GM18868 (cell line): ENCODE data around the gene GARS1.
A peak's percentile ranks its signal among the peaks of the same experiment; 100 is the strongest.
"Not testable (repeated sequence)": the region's sequence is repeated elsewhere in the genome, so short reads cannot be mapped to it uniquely, and the experiment has no call there.

ENCODE experiments used
- ATAC-seq: cut with Tn5 transposase; IDR thresholded peaks from one replicate; pipeline ENCODE4 v1.9.1; 2021; ENCODE audit warnings: mild to moderate bottlenecking, moderate library complexity; ENCODE audit not compliant: unreplicated experiment

The GARS1 gene

GRCh38 chr7:30618080-30618676, 23.5 kb downstream of the GARS1 start:
- ATAC-seq, result no peak

GRCh38 chr7:30618961-30619360, 24.3 kb downstream of the GARS1 start:
- ATAC-seq, result no peak

- no peak for ATAC-seq
Observed at GRCh38 chr7:30625283-30625682, 30.6 kb downstream of the GARS1 start.

- no peak for ATAC-seq
Observed at GRCh38 chr7:30627026-30627425, 32.3 kb downstream of the GARS1 start.

DNA sequence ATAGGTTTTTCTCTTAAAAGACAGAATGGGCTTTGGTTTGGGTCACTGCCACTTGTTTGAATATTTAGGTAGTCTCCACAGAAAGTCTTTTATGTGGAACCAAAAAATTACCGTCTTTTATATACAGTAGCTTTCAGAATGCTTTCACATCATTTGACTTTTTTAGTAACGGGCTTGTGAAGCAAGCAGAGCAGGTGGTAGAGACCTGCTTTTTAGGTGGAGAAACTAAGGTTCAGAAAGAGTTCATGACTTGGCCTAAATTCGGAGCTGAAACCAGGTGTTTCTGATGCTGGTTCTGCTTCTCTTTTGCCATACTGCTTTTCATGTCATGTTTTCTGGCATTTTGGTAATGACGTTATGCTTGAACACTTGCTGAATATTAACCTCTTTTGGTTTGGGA, 36.3 kb downstream of the GARS1 start:
- peak; percentile 65 for ATAC-seq

GRCh38 chr7:30633223-30633622, 38.5 kb downstream of the GARS1 start:
- no peak for ATAC-seq

DNA sequence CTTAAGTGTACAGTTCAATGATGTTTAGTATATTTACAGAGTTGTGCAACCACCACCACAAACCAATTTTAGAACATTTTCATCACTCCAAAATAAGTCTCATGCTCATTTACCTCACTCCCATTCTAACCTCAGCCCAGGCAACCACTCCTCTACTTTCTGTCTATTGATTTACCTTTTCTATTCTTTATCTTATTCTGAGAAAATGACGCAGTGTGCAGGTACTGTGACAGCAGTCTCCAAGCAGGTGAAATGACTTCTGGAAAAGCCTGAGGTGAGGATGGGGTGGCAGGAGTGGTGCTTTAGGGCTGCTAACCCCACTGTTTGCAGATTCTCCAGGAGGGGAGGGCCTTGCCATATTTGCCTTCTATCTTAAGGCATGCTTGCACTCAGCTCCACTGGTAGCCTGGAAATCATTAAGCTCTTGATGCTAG, 39.5 kb downstream of the GARS1 start:
- ATAC-seq, result peak; percentile 34

DNA sequence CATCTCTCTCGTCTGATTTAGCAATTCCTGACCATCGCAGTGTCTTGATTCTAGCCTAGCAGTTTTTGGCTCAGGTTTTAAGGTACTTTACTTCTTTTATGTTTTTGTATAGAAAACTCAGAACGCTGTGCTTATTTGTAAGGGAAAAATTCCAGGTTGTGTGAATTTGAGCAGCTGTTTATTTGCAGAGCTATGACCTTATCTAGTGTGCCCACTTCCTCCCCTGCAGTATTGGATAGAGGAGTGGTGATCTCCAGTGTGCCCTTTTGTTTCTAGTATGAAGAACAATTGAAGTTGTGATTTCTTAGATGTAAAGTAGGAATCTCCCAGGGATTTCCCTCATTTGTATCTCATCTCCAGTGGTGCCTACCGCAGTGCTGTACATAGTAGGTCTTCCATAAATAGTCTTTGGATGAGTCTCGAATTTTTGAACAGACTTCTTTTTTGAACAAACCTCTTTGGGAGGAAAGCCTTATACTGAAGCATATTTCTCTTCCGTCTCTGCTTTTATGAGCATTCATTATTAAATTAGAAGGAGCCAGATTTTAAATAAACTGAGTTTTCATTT, 40.0 kb downstream of the GARS1 start:
- ATAC-seq, result no peak

DNA sequence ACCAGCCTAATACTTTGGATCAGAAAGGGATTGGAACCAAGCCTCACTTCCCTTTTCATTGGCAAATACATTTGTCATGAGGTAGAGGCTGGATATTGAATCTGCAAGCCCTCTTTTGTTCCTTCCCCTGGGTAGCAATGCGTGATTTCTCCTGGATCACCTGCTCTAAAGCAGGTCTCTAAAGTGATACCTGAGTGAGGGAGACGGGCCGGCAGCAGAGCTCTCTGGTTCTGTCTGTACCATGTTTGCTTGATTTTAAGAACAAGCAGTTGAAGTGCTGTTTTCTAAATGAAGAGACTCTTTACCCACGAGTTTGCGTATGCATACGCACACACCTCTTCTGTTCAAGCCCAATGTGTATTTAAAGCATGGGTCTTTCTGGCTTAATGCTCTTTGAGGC, 41.1 kb downstream of the GARS1 start:
- no peak for ATAC-seq

DNA sequence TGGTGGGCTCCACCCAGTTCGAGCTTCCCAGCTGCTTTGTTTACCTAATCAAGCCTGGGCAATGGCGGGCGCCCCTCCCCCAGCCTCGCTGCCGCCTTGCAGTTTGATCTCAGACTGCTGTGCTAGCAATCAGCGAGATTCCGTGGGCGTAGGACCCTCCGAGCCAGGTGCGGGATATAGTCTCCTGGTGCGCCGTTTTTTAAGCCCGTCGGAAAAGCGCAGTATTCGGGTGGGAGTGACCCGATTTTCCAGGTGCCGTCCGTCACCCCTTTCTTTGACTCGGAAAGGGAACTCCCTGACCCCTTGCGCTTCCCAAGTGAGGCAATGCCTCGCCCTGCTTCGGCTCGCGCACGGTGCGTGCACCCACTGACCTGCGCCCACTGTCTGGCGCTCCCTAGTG, 47.6 kb downstream of the GARS1 start:
- ATAC-seq, result not testable (repeated sequence)

DNA sequence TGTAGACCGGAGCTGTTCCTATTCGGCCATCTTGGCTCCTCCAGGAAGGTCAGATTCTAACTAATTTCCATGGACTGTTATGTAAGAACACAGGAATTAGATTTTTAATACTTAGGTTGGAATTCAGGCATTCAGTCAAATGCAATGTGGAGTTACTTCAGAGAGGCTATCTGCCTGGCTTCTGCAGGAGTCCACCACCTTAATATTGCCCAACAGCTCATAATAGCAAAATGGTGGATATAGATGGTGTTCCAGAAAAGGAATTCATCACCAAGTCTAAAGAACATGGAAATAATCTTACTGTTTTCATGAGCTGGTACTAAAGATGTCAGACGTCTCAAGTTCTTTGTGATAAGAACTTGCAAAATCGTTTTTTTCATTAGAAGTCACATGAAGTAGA, 48.1 kb downstream of the GARS1 start:
- no peak for ATAC-seq

DNA sequence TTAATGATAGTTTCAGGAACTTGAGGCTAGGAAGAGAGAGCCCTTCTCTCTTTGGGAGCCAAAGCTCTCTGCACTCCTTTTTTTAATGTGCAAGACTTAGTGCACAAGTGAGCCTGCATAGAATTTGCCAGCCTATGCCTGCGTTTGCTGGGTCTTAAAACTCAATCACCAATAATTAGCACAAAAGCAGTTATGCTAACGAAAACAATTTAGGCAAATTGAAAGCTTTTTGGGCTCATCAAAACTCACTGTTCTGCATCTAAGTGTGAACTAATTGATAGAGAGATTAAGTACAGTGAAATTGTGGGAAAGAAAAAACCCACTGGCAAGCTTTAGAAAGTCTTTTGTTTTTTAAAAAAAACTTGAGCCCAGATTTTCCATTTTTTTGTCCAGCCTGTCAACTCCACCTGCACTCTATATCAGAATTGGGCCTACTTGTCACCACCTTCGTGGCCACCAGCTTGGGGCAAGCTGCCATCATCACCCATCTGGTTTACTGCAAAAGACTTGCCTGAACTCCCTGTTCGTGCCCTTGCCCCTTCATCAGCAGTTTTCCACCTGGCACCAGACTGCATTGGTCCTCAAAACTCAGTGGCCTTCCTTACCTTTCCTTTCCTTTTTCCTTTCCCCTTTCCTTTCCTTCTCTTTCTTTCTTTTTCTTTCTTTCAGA, 49.7 kb downstream of the GARS1 start:
- no peak for ATAC-seq

DNA sequence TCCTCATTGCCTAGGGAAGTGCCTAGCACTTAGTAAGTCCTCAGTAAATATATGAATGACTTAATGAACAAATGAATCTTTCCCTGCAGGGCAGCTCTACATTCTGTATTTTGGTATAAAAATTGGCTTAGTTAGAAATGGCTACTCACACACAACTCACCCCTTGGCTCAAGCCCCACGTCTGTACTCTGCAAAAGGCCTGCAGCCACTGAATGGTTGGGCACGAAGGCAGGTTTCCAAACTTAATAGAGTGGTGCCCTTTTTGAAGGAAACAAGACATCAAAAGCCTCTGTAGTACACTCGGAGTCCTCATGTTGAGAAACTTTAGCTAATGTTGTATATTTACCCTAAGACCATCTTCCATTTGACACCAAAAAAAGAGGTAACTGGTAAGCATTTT, 51.0 kb downstream of the GARS1 start:
- ATAC-seq, result no peak

DNA sequence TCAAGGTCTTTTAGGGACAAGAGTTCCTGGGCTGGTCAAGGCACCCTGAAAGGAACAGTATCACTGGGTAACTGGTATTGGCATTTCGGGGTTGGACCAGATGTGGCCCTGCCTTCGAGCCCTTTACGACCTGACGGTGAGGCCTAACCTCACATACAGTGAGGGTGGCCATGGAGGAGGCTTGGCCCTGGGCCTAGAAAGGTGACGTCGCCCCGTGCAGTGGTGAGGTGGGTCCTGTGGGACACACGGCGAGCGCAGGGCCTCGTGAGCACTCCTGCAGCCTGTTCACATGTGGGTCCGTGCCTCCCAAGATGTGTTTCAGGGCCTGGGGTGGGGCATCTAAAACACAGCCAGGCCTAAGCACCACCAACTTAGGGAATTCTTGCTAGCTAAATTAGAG, 51.5 kb downstream of the GARS1 start:
- ATAC-seq, result no peak

- ATAC-seq, result no peak
Observed at GRCh38 chr7:30647589-30648364, 53.1 kb downstream of the GARS1 start.

DNA sequence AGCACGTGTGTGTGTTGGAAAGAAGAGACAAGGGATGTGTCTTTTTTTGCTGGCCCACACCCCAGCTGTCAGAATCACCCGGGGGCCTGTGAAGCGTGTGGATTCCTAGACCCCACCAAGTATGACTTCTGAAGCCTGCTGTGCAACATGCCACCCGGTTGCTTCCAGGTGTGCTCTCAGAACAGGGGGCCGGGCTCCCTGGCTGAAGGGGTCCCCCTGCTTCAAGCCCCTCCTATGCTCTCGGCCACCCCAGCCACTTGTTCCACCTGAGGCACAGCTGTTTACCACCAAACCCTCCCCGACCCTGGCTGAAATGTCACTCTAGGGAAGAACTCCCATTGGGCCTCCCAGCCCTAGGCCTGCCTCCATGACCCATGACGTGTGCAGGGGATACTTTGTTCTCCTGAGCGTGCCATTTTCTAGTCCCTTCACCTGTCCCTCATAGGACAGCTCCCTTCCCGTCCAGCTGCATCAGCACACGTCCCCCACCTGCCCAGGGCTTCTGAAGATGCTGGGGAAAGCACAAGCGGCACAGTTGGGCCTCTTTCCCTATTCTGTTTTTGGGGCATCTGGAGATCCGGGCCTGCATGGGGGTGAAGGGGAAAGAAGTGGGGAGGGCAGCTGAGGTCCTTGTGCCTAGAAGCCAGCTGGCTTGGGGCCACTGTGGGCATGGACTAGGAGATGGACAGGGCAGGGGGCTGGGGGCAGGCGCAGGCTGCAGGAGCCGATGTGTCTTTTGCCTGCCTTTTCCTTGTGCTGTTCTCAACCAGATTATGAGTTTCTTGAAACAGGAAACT, 54.3 kb downstream of the GARS1 start:
- ATAC-seq, result no peak

DNA sequence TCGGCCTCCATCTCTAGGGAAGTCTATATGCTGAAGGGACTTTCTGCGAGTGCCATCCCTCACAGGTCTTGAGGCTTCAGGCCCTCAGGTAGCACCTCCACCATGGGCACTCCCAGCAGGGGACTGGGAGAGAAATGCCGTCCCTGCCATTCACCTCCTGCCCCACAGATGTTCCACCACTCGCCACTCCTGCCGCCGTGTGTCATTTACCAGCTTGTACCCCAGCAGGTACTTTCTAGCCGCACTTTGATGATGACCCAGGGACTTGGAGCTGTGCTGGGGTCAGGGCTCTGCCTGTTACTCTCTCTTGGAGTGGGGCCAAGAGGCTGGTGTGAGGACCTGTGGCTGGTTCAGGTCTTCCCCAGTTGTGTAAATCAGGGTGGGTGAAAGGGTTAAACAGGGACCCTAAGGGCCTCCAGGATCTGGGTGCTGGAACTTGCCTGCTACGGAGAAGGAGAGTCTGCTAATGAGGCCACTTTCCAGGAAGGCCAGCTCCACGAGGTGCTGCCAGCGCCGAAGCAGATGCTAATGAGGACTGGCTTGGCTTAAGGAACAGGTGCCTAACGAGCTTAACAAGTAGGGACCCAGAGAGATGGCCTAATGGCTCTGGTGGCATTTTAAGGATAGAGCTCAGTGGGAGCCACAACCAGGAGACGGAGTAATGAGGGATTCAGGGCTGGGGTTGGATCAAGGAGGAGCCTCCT, 55.2 kb downstream of the GARS1 start:
- no peak for ATAC-seq

DNA sequence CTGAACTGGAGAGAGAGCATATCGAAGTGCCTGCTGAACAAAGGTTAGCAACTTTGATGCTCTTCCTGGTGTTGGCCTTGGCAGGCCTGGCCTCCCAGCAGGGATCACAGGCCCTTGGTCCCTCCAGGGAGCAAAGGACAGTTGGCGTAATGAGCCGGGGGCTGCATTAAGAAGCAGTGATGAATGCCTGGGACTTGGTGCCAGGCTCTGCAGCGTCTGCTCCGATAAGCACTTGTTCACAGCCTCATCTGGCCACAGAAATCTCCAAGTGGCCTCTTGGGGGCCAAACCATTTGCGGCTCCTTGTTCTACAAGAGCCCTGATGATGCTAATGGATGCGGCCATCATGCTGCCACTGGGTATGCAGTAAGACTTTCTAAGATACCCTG, 55.7 kb downstream of the GARS1 start:
- no peak for ATAC-seq

DNA sequence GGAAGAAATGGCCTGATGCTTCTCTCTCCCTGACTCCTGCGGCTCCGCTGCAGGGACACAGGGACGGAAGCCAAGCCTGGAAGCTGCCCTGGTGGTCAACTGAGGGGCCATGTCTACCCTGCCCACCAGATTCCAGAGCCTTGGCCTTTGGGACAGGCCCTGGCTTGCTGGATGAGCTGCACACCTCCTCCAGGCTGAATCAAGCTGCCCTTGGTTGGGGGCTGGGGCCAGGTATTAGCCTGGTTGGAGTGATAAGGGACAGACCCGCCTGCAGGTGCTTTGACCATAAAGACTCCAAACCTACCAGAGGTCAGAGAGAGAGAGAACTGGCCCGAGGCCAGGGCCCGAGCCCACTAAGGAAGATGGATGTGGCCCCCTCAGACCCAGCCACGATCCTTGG, 57.5 kb downstream of the GARS1 start:
- ATAC-seq, result no peak
